ENCODE results near the gene HNMT.
A peak's percentile ranks its signal among the peaks of the same experiment; 100 is the strongest.
"Not testable (repeated sequence)": the region's sequence is repeated elsewhere in the genome, so short reads cannot be mapped to it uniquely, and the experiment has no call there.

HNMT gene

GRCh38 chr2:137946227-137946626 is 18.0 kb upstream of the HNMT start:
- no peak for DNase-seq (ENCODE audit: low read depth)

- no peak for DNase-seq (ENCODE audit: low read depth)
Observed at GRCh38 chr2:137947032-137947727, 17.1 kb upstream of the HNMT start.

DNA sequence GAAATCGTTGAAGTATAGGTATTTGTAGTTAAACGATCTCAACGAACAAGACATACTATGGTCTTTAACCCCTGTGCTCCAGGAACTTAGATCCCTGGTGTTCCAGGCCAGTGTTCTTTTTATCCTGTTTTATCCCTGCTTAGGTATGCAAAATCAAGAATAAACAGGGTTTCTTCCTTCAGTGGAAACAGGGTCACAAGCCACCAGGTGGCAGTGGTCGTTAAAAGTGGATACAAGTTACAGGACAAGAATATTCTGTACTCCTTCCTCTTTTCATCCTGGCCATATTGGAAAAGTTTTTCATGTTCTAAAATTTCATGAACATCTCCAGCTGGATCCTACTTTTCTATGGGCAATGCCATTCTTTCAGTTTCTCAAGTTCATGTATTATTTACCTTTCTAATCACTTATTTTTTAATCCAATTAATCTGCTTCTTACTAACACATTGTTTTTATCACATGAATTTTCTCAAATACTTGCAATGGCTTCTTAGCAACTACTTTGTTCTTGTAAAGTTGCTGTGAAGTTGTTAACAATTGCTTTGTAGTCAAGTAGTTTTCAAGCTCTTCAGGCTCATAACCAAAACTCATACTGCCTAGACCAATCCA is 16.4 kb upstream of the HNMT start:
- DNase-seq (ENCODE audit: low read depth) = no peak

DNA sequence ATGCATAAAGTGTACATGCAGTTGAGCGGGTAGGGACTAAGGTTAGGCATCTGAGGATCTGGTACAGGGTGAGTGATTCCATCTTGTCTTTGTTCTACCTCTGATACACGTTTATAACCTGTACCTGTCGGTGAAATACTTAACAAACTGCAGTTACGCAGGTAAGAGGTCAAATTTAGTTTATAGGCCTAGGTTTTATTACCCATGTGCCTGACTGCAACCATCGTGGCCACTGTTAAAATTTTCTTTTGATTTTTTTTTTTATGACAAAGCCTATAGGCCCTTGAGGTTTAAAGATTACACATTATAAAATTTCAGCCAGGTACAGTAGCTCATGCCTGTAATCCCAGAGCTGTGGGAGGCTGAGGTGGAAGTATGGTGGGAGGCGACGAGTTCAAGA is 15.4 kb upstream of the HNMT start:
- no peak for DNase-seq (ENCODE audit: low read depth)

DNA sequence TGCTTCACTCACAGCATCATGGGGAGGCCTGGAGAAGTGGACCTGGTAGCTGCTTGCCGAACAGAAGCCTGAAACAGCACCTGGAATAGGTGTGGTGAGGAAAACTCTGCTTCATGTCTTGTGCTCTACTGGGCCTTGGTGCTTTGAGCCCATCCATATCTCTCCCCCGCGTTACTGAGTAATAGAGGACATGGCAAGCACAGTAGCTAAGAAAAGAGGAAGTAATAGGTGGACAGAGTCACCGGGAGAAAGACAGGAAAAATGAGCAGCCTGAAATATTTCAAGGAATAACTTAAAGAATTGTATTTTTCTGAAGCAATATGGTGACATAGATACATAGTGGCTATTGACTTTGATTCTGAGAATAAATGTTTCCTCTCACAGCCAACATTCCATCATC is 14.0 kb upstream of the HNMT start:
- DNase-seq (ENCODE audit: low read depth) = no peak

DNA sequence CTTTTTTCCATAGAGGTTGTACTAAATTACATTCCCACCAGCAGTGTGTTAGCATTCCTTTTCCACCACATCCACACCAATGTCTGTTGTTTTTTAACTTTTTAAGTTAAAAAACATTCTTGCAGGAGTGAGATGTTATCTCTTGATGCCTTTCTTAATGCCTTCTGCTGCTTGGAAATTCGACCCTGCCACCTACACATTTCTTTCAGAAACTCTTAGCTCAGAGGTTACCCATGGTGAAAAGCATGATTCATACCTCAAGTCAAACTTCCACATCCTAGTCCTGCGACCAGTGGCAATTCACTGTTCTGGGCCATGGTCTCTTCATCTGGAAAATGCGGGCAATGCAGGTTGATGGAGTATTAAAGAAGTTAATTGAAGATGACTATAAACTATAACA is 12.7 kb upstream of the HNMT start:
- no peak for DNase-seq (ENCODE audit: low read depth)

- DNase-seq (ENCODE audit: low read depth) = no peak
Observed at GRCh38 chr2:137952586-137953129, 11.6 kb upstream of the HNMT start.

DNA sequence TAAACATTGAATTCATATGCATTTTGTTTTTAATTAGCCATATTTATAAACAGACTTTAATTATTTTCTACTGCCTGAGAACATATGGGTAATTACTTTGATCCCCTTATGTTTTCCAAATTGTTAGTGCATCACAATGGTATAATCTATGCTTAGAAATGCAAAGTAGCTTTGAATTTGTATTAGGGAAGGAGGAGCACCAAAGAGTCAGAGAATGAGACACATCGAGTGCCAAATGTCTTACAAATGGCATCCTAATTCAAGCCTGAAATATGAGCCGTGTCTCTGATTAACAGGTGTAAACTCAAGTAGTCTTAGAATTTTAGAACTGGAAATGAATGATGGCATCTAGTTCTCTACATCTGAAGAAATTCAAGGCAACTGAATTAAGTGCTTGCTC is 8.7 kb upstream of the HNMT start:
- no peak for DNase-seq (ENCODE audit: low read depth)

DNA sequence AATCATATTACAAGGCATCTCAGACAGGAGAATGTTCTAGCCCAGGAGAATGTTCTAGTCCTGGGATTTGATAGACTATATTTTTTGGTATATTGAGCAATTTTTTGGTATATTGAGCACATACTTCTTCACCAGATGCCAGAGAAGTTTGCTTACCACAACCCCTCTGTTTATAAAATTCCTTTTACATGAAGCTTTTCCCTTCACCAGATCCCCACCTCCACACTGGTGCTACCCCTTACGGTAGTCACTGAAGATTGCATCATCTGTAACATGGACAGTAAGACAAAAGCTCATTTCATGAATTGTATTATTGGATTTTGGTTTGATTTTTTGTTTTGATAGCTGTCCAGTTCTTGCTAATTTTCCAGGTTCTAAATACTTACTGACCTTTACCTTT is 7.2 kb upstream of the HNMT start:
- peak; percentile 65 for DNase-seq (ENCODE audit: low read depth)

DNA sequence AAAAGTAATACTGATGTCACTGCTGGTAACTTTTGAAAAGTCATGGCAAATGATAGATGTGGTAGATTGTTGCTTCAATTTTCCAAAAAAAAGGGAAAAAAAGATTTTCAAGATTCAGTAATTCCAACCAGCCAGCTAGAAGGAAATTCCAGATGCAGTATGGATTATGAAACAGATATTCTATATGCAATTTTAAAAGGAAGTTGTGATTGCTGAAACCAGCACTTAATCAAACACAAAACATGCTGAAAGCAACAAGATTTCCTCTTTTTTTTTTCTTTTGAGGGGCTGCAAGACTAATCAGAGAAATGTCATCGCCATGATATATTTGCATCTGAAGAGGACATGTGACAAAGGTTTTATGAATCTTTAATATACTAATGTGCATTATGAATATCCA is 5.1 kb upstream of the HNMT start:
- no peak for DNase-seq (ENCODE audit: low read depth)

DNA sequence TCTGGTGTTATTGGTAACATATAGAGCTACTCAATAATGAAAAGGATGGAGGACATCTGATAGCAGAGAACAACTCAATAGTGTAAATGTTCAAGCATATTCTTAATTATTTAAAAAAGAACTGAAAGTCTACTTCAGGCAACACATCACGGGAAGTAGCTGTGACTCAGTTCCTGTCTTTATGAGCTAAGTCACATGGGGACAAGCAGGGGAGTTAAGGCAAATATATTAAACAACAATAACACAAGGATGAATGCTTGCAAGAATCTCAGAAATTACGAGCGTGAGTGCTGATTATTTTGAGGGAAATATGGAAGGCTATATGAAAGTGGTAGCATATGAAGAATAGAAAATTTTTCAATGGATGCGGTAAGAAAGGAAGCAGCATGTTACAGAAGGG is 4.0 kb upstream of the HNMT start:
- DNase-seq (ENCODE audit: low read depth) = no peak

- no peak for DNase-seq (ENCODE audit: low read depth)
Observed at GRCh38 chr2:137961602-137962001, 2.7 kb upstream of the HNMT start.

GRCh38 chr2:137963535-137964065 is 673 bp upstream of the HNMT start:
- DNase-seq (ENCODE audit: low read depth) = no peak

DNA sequence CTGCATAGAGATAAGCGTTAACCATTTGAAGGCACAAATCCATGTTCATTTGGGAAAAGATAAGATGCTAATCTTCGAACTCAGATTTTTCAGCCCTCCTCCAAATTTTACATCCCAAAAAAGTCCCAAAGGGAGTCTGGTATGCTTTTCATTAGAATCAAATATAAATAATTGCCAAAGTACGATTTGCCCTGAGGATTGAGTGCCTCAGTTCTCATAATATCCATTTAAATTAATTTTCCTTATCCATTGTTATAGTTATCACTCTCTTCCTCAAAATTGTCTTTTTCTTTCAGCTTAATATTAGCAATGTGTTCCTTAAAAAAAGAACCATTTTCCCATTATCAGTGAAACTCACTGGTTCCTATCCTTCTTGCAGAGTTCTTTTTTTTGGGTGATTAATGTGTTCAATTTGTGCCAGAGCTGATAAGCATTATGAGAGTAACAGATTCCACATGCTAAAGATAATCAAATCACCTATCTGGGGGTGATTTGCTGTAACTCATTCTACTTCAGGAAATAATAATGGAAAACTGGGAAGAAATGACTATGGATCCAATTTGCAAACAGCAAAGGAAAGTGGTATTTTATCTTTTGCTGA is 686 bp downstream of the HNMT start:
- no peak for DNase-seq (ENCODE audit: low read depth)

GRCh38 chr2:137966043-137966442 is 1.8 kb downstream of the HNMT start:
- DNase-seq (ENCODE audit: low read depth) = no peak

DNA sequence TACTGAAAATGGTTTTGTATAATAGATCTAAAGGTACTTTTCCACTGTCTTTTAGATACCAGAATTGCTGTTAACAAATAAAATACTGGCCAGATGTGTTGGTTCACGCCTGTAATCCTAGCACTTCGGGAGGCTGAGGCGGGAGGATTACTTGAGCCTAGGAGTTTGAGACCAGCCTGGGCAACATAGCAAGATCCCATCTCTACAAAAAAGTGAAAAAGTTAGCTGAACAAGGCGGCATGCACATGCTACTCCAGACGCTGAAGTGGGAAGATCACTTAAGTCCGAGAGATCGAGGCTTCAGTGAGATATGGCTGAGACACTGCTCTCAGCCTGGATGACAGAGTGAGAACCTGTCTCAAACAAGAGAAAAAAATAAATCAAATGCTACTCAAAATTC is 2.8 kb downstream of the HNMT start:
- DNase-seq (ENCODE audit: low read depth) = no peak

DNA sequence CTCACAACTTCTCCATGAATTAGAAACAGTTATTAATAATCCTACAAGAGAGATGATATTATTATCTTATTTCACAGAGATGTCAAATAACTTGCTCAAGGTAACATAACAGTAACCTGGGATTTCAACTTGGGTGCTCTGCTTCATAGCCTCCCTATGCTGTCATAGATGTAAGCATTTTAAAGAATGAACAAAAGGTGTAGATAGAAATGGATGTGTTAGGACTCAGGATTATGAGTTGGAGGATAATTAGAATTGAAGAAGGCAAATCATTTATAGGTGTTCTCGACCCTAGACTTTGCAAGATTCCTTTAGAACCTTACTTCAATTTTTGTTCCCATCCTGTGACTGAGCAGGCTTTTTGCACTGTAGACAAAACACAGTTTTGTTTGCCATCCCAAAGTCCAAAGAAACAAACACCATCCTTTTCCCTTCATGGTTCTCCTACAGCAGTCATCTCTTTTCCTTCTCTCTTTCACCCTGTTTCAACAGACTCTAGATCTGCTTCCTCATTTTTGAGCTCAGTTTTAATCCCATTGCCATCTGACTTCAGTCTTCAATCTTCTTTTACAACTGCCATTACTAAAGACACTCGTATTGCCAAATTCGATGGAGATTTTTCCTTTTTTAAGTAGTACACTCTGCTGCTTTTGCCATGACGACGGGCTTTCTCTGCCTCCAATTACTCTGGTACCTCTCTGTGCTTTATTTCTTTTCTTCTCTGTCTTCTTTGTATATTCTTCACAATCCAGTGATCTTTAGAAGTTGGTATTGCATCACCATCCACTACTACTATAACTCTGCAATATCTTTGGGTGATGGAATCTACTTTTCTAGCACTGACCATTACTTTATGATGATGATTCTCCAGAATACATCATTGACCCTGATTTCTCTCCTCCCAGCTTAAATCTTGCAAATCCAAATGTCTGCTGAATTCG is 4.5 kb downstream of the HNMT start:
- DNase-seq (ENCODE audit: low read depth) = no peak

DNA sequence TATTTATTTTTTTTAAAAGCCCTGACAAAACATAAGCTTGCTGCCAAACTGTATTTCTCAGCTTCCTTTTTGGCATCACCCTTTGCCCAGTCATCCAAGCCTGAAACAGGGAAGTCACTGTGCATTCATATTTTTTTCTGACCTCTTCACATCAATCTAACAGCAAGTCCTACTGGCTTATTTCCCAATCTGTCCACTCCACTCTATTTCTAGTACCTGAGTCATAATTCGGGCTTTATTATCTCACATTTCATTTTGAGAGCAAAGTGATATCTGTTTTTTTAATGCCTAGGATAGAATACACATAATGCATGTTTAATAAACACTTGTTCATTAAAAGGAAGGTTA is 5.1 kb downstream of the HNMT start:
- DNase-seq (ENCODE audit: low read depth) = peak; percentile 98

- DNase-seq (ENCODE audit: low read depth) = no peak
Observed at GRCh38 chr2:137969876-137970275, 5.6 kb downstream of the HNMT start.

DNA sequence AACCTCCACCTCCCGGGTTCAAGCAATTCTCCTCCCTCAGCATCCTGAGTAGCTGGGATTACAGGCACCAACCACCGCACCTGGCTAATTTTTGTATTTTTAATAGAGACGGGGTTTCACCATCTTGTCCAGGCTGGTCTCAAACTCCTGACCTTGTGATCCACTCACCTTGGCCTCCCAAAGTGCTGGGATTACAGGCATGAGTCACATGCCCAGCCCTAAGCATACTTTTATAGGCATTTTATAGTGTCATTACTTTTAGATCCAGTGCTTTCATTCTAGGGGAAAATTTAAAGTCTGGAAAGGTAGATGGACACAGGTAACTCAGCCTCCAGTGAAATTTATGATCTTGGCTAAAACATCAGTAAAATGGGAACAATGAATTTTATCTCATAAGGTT is 7.0 kb downstream of the HNMT start:
- not testable (repeated sequence) for DNase-seq (ENCODE audit: low read depth)

DNA sequence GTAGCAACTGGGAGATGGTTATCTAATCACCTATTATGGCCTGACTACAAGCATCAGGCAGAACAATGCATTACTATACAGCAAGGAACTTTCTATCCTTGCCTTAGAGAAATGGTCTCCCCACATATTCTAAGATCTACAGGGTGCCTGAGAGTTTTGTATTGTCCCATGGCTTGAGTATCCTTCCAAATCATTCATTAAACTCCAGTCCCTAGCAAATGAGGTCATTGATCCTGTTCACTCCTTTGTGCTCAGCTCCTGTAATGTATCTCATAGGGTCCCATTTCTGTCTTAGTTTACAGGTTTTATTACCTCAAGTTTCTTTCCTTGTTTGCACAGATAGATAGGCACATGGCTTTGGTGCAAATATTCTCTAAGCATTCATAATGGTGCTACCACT is 9.0 kb downstream of the HNMT start:
- DNase-seq (ENCODE audit: low read depth) = no peak
